Esophagus muscularis mucosa (tissue), 4 donors: ENCODE data around the gene TMEFF2. TPM values are rescaled to one million over a fixed set of nuclear protein-coding genes. Genes with fewer than 3 reads are reported as not detected.

Experiments
- DNase-seq: peaks from one replicate; pipeline ENCODE4 v3.0.0-alpha.2; 2017; ENCODE audit errors: extremely low spot score
- H3K27ac ChIP-seq, 4 donors: fragments of 200-600 bp; sonication (generic); replicated peaks in 1 of 4; 1 replicate in 3 of 4; 2 replicates in 1 of 4; pipeline ENCODE4 v1.5.1; 2016 to 2019; ENCODE audit warnings: mild to moderate bottlenecking in 1 of 4
- H3K27me3 ChIP-seq, 4 donors: fragments of 200-600 bp; sonication (generic); one replicate each; pipeline versions ENCODE4 v1.5.1 to v1.6.0; 2016 to 2019
- H3K36me3 ChIP-seq, 4 donors: fragments of 200-600 bp; sonication (generic); one replicate each; pipeline ENCODE4 v1.5.1; 2016 to 2019
- H3K4me1 ChIP-seq, 4 donors: fragments of 200-600 bp; sonication (generic); one replicate each; pipeline ENCODE4 v1.5.1; 2016 to 2019
- H3K4me3 ChIP-seq, 4 donors: fragments of 200-600 bp; sonication (generic); 1 replicate in 2 of 4; 2 replicates in 2 of 4; pipeline ENCODE4 v1.5.1; 2016 to 2019; ENCODE audit warnings: mild to moderate bottlenecking in 4 of 4, moderate library complexity in 1 of 4
- H3K9me3 ChIP-seq, 4 donors: fragments of 200-600 bp; sonication (generic); 1 replicate in 3 of 4; 2 replicates in 1 of 4; pipeline ENCODE4 v1.5.1; 2016 to 2019
- CTCF ChIP-seq, 3 experiments: fragments of 200-600 bp in 2 of 3; fragments of 450-650 bp in 1 of 3; sonication (generic) in 2 of 3; IDR thresholded peaks; one replicate each; pipeline ENCODE4 v1.5.1; 2017 to 2019; ENCODE audit warnings: antibody characterized with exemption in 3 of 3, mild to moderate bottlenecking in 2 of 3, moderate library complexity in 1 of 3
- EP300 ChIP-seq: sonication (generic); formaldehyde crosslinking; IDR thresholded peaks from one replicate; pipeline ENCODE4 v1.6.1; 2017; ENCODE audit warnings: antibody characterized with exemption
- POLR2A ChIP-seq: fragments of 450-650 bp; IDR thresholded peaks from one replicate; pipeline ENCODE4 v1.6.1; 2017; ENCODE audit warnings: antibody characterized with exemption, moderate library complexity, mild to moderate bottlenecking, low read depth
- POLR2AphosphoS5 ChIP-seq, 2 donors: sonication (generic); formaldehyde crosslinking; IDR thresholded peaks; one replicate each; pipeline ENCODE4 v1.6.1; 2017; ENCODE audit warnings: antibody characterized with exemption in 2 of 2
- WGBS: methylation state at CpG from one replicate; pipeline ENCODE4 v1.1.5; 2018; 5-methylcytosine and 5-hydroxymethylcytosine counted together
- intact Hi-C: fragments of 100-400 bp; cut with DNase I; formaldehyde crosslinking; loops from one replicate; pipeline ENCODE4 v1.15.1; 2023
- total RNA-seq, 4 donors: library from RNA; depleted of rRNA; stranded (reverse); fragments of >200 nt; gene quantifications; one replicate each; pipeline versions ENCODE4 v1.1.0 to v1.2.1, GENCODE V29; 2016

Gene TMEFF2
- total RNA-seq, 4 donors from 2014 or later = 0.42 to 1.7 (median 0.55) TPM

- Histone ChIP-seq H3K36me3 (no peaks in the 10 kb centered on the region), H3K9me3 (no peaks in the 10 kb centered on the region), H3K4me1 (peaks cover 0 to 11% (median 8%) of the 10 kb centered on the region in 4 donors), H3K27me3 (no peaks in the 10 kb centered on the region), H3K4me3 (no peak overlapping the region), H3K27ac (no peak overlapping the region)
- TF ChIP-seq CTCF (IDR thresholded peaks at IDR 0.05) (no peak), POLR2AphosphoS5 (IDR thresholded peaks at IDR 0.05) (no peak), POLR2A (no peak), EP300 (no peak)
- intact Hi-C loops = no loop called here
- no peak for DNase-seq
- 50% methylated on average over 1 of the region's 1 CpG for WGBS
These were observed 211.1 kb downstream of the TMEFF2 start for GRCh38 chr2:191983591-191983990.

GRCh38 chr2:191983186-191983585 lies 211.5 kb downstream of the TMEFF2 start:
- Histone ChIP-seq H3K9me3 (no peaks in the 10 kb centered on the region), H3K36me3 (no peaks in the 10 kb centered on the region), H3K27ac (no peak overlapping the region), H3K4me1 (peaks cover 0 to 11% (median 8%) of the 10 kb centered on the region in 4 donors), H3K4me3 (no peak overlapping the region), H3K27me3 (no peaks in the 10 kb centered on the region)
- no peak for DNase-seq
- intact Hi-C loops = no loop called here
- TF ChIP-seq POLR2AphosphoS5 (IDR thresholded peaks at IDR 0.05) = no peak
- TF ChIP-seq CTCF (IDR thresholded peaks at IDR 0.05) = no peak

- intact Hi-C loops = no loop called here
- TF ChIP-seq POLR2AphosphoS5 (IDR thresholded peaks at IDR 0.05) = no peak
- no peak for TF ChIP-seq CTCF (IDR thresholded peaks at IDR 0.05)
- no peak for TF ChIP-seq EP300
- no peak for TF ChIP-seq POLR2A
- H3K9me3 ChIP-seq = no peaks in the 10 kb centered on the region
- H3K36me3 ChIP-seq = no peaks in the 10 kb centered on the region
- H3K27ac ChIP-seq = no peak overlapping the region
- peaks cover 0 to 11% (median 8%) of the 10 kb centered on the region in 4 donors for H3K4me1 ChIP-seq
- H3K4me3 ChIP-seq = no peak overlapping the region
- no peak for DNase-seq
- WGBS = 79% methylated on average over 5 of the region's 5 CpGs
- no peaks in the 10 kb centered on the region for H3K27me3 ChIP-seq
These were observed 213.0 kb downstream of the TMEFF2 start for GRCh38 chr2:191981706-191982105.

- no peak for TF ChIP-seq POLR2AphosphoS5 (IDR thresholded peaks at IDR 0.05)
- no peak for TF ChIP-seq CTCF (IDR thresholded peaks at IDR 0.05)
- TF ChIP-seq EP300 = no peak
- TF ChIP-seq POLR2A = no peak
- no peak overlapping the region for H3K4me3 ChIP-seq
- no peak for DNase-seq
- intact Hi-C loops = no loop called here
- WGBS = 95% methylated on average over 3 of the region's 3 CpGs
- no peaks in the 10 kb centered on the region for H3K36me3 ChIP-seq
- H3K9me3 ChIP-seq = no peaks in the 10 kb centered on the region
- no peaks in the 10 kb centered on the region for H3K27me3 ChIP-seq
- H3K4me1 ChIP-seq = peaks cover 0 to 8% (median under 1%) of the 10 kb centered on the region in 4 donors
- no peak overlapping the region for H3K27ac ChIP-seq
These were observed 214.2 kb downstream of the TMEFF2 start for GRCh38 chr2:191980483-191980882.

GRCh38 chr2:191979221-191979730 lies 215.5 kb downstream of the TMEFF2 start:
- no peak overlapping the region for H3K27ac ChIP-seq
- no peak for DNase-seq
- TF ChIP-seq POLR2A = no peak
- no peak for TF ChIP-seq POLR2AphosphoS5 (IDR thresholded peaks at IDR 0.05)
- no peak for TF ChIP-seq EP300
- H3K4me3 ChIP-seq = no peak overlapping the region
- intact Hi-C loops = no loop called here
- H3K36me3 ChIP-seq = no peaks in the 10 kb centered on the region
- WGBS = 48% methylated on average over 2 of the region's 2 CpGs
- no peaks in the 10 kb centered on the region for H3K9me3 ChIP-seq
- H3K27me3 ChIP-seq = no peaks in the 10 kb centered on the region
- peaks cover 0 to 8% (median 0%) of the 10 kb centered on the region in 4 donors for H3K4me1 ChIP-seq
